HG03558 (cell line): Measurements from ENCODE around the gene AUTS2.

Source experiments
- ATAC-seq: cut with Tn5 transposase; IDR thresholded peaks from one replicate; pipeline ENCODE4 v1.9.1; 2021; ENCODE audit warnings: moderate number of reproducible peaks; ENCODE audit not compliant: unreplicated experiment; ENCODE audit errors: extremely low read depth

The AUTS2 gene

GRCh38 chr7:70069977-70070376 is 471.7 kb downstream of the AUTS2 start:
- no peak for ATAC-seq

DNA sequence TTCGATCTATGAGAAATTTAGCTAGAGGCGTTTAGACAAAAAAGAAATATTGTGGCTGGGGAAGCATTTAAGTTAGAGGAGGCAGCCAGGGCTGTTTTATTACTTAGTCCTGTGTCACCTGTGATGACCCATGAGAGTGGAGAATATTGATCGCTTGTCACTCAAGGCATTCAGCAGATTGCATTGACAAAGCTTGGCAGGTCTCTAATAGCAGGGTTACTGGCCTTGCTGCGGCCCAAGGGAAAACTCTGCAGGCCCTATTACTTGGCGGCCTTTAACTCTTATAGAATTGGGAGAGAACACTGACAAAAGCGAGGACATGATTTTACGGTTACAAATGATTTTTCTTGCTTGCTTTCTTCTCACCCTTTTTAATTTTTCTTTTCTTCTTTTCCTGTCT is 473.5 kb downstream of the AUTS2 start:
- no peak for ATAC-seq

- no peak for ATAC-seq
Observed at GRCh38 chr7:70072220-70072619, 473.9 kb downstream of the AUTS2 start.

DNA sequence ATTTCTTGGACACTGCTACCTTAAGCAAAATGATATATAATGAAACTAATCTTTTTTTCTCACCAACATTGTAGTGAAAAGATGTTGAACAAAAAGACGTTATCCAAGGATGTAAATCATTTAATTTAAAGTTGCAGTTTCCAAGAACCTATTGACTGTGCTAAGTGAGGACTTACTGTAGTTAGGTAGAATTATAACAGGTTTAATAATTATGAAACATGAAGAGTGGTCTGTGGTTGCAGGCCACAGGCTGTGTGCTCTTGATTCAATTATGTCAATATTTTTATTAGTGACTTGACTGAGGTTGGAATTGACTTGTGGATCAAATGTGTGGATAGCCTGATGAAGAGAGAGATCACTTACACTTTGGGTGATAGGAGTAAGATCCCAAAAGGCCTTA is 478.1 kb downstream of the AUTS2 start:
- no peak for ATAC-seq

DNA sequence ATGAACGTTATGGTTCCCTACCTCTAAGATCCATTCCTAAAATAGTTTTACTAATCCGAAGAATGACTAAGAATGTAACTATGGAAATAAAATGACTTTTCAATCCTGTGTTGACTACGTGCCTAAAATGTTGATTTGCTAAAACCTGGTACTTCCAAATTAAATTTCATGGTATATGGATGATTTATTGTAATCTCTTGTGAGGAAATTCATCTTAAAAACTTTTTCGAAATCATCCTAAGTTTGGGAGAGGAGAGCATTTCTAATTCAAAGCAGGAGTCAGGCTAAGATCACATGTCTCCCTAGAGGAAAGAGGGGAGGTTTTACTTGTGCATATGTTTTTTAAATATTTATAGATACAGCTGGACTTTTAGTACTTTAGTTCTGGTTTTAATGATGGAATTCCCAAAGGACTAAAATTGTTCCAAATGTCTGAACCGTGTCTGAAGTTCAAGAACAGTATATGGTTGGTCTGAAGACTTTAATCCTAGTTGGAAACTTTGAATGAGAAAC is 483.9 kb downstream of the AUTS2 start:
- ATAC-seq, result no peak

DNA sequence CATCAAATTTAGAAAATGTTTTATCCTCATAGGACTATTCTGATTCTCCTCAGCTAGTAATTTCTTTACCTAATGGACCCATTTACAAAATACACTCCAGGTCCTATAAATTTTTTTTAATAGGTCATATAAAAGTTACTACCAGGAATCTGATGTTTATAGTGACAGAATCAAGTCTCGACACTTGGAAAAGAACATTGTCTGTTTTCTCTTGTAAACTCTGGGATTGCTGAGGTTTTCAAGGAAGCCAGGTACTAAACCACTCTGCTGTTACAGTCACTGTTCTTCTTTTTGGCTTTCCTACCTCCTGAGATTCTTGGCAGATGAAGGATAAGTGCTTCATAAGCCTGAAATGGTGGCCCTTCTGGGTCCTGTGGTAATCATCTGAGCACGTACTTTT is 493.1 kb downstream of the AUTS2 start:
- no peak for ATAC-seq

DNA sequence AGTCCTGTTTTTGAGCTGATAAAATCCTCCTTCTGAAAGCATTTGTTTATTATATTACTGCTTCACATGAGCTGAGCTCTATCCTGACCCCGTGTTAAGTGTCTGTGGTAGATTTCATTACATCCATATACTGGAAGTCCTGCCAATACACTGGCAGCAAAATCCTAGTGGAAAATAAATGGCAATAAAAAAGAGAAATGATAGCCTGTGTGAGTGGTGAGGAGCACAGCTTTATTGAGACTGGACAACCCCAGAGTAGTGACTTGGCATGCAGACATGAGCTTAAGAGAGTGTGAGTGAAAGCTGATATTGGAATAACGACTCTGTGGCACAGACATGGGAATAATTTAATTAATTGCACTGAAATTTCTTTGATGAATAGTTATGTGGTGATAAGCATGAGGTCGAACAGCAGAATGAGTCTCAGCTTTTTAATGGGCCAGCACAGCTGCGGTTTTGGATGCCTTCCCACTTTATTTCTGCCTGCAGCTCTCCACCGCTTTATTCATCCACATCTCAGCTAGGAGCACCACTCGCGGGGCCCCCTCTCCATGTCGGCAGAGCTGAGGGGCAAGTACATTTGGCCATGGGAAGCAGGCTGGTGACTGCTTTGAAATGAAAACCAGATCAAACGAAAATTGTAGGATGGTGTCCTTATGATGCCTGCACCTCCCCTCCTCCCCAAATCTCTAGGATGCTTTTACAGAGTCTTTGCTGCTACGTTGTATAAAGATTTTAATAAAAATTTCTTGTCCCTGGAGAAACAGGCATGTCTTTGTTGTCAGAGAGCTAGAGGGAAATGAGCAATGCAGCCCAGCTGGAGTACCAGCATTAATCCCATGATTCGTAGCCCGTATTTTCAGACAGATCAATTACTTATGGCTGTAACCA is 494.3 kb downstream of the AUTS2 start:
- no peak for ATAC-seq

DNA sequence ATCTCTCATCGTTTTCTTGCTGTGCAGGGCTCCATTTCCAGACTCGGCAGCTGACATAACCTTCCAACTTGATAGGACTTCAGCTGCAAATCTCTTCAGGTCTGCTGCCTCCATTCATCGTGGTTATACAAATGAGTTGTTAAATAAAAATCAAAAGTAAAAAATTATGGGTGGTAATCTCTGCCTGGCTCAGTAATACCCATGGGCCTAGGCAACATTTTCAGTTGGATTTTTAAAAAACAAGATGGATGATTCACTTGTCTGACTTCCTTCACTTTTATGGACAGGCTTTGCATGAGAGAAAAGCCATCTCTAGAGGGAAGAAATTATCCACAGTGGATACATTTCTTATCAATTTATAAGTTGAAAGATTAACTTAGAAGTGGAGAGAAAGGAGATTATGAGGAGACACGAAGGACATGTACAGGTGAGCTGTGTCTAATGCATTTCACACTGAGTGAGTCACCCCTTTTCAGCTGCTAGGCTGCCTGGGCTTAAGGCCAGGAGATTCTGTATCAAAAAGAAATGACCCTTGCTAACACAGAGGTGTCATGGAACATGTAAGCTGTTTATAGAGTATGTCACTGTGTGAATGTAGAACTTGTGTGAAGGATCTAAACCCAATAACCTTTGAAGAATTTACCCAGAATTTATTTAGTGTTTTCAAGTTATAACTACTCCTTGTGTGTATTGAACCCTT is 495.1 kb downstream of the AUTS2 start:
- no peak for ATAC-seq

- no peak for ATAC-seq
Observed at GRCh38 chr7:70094831-70095230, 496.6 kb downstream of the AUTS2 start.

DNA sequence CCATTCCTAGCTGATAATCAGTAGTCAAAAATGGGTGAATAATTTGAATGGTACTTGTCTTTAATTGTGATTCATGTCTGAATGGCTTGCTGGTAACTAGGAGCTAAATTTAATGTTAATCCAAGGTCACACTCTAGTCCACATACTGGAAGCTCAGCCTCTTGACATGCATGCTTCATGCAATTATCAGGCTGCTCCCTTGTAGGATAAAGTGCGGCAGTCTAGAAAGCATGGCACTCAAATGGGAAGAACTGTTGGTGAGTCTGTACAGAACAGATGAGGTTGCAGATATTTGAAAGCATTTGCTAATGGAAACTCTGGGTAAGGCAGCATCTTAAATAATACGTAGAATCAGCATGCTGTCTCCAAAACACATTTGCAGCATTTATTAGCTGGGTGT is 499.4 kb downstream of the AUTS2 start:
- ATAC-seq, result no peak

GRCh38 chr7:70098133-70098561 is 499.9 kb downstream of the AUTS2 start:
- no peak for ATAC-seq

DNA sequence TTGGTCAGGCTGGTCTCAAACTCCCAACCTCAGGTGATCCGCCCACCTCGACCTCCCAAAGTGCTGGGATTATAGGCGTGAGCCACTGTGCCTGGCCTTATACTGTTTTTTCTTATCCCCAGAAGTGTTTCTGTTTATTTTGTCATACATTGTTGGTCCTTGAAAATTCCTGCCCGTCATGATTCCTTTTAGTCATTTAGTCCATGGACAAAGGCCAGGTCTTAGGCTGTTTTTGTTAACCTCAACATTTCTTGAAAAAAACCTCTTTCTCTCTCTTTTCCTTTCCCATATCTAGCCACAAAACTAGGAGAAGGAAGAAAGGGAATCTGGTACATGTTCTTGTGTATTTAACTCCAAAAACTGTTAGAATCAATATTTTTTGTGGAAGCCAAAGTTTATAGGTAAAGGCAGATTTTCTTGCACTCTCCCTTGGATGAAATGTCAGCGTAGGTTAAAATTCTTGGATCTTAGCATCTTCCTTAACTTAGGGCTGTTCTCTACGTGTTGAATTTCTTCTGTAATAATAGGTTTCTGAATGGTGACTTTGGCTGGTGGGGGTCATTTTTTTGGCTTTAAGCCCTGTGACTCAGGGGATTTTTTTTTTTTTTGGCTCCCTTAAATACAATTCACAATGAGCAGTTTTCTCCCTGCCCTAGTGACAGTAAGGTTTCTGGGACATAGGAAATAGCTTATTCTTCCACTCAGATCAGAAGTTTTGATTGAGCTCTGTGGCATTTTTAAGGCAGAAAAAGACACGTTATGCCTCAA is 500.8 kb downstream of the AUTS2 start:
- ATAC-seq, result no peak

- no peak for ATAC-seq
Observed at GRCh38 chr7:70104243-70104642, 506.0 kb downstream of the AUTS2 start.

- ATAC-seq, result no peak
Observed at GRCh38 chr7:70113078-70113477, 514.8 kb downstream of the AUTS2 start.

DNA sequence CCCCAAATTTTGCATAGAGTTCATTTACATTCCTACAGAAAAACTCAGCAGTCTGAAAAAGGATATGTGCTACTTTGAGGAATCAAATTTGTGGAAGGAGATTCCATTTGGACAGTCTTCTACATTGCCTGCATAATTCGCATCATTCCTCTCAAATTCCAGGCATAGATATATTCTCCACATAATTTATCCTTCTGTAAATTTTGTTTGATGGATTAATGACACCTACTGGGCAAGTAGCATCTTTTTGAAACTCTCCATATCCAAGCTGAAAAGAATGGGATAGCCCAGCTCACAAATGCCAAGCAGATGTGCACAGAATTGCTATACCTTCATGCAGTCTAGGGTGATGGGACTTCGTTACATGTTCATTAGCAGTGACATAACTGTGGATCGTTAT is 515.3 kb downstream of the AUTS2 start:
- no peak for ATAC-seq

- no peak for ATAC-seq
Observed at GRCh38 chr7:70114806-70115205, 516.5 kb downstream of the AUTS2 start.

DNA sequence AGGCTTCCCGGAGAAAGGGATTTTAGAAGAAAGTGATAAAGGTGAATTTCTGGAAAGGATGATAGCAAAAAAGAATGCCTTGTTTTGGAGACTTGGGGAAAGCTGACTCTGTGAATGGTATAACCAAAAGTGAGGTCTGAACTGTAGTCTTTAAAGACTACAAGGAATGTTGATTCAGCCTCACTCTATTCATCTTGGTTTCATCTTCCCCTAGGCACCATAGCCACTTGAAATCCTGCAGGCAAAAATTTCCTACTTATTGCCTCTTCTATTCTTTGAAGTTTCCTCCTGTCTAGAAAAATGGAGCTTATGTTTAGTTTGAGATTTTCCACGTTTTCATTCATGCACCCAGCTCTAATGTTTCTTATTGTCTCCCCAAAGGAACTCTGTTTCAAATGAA is 518.0 kb downstream of the AUTS2 start:
- ATAC-seq, result no peak

- ATAC-seq, result no peak
Observed at GRCh38 chr7:70116867-70117266, 518.6 kb downstream of the AUTS2 start.

DNA sequence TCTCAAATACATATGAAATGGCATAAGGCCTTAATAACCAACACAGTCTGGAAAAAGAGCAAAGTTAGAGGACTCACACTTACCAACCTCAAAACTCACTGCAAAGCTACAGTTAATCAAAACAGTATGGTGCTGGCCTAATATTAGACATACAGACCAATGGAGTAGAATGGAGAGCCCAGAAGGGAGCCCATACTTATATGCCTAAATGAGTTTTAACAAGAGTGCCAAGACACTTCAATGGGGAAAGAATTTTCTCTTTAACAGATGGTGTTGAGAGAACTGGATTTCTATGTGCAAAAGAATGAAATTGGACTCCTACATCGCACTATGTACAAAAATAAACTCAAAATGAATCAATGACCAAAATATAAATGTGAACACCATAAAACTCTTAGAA is 522.6 kb downstream of the AUTS2 start:
- ATAC-seq, result no peak

DNA sequence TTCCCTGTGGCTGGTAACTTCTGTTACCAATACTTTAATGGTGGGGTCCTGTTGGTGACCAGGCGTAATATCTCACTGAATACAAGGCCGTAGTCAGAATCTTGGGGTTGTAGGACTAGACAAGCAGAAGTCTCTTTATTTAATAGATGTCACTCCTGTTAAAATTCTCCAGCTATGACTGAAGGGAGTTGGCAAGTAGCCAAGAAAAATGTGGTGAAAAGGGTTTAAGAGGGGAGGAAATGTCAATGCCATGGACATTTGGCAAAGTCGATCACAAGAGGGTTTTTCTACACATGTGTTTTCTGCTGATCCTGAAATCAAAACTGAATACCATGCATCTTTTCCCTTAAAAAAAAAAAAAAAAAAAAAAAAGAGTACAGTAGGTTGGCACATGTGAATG is 533.5 kb downstream of the AUTS2 start:
- ATAC-seq, result no peak
